Fibroblast of skin of back (primary cell): ENCODE measurements around the gene NKAIN4.
"Not testable (repeated sequence)": the region's sequence is repeated elsewhere in the genome, so short reads cannot be mapped to it uniquely, and the experiment has no call there.

Experiments used
- DNase-seq: peaks from one replicate; pipeline ENCODE4 v3.0.0-alpha.2; 2013

Gene NKAIN4

GRCh38 chr20:63255931-63256704 lies 1.9 kb upstream of the NKAIN4 start:
- DNase-seq: no peak

DNA sequence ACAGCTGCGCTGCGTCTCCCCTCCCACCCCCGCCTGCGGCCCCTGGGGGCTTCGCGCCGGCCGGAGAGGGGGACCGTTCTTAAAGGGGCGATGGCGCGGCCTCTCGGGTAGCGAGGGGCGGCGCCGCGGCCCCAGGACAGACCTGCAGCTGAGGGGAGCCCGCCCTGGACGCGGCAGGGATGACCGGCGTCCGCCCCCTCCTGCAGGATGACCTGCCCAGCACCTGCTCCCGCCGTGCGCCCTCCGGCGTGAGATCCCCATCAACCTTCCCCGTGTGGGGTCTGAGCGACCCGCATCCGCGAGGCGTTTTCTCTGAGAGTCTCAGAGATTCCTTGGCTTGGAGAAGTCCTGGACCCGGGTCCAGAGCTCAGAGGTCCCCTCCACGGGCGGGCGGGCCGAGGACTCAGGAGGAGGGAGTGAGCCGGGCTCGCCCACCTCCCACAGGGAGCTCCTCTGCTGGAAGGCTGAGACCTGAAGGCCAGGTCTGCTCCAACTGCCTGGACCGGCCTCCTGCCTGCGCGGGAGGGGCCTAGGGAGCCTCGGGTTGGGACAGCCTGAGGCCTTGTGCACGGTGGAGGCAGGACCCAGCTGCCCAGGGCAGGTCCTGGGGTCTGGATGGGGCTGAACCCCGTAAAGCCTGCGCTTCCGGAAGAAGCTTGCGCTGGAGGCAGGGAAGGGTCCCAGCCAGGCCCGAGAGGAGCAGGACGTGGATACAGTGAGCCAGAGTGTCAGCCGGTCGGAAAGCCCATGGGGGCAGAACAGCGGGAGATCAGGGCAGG lies 532 bp upstream of the NKAIN4 start:
- DNase-seq: no peak

DNA sequence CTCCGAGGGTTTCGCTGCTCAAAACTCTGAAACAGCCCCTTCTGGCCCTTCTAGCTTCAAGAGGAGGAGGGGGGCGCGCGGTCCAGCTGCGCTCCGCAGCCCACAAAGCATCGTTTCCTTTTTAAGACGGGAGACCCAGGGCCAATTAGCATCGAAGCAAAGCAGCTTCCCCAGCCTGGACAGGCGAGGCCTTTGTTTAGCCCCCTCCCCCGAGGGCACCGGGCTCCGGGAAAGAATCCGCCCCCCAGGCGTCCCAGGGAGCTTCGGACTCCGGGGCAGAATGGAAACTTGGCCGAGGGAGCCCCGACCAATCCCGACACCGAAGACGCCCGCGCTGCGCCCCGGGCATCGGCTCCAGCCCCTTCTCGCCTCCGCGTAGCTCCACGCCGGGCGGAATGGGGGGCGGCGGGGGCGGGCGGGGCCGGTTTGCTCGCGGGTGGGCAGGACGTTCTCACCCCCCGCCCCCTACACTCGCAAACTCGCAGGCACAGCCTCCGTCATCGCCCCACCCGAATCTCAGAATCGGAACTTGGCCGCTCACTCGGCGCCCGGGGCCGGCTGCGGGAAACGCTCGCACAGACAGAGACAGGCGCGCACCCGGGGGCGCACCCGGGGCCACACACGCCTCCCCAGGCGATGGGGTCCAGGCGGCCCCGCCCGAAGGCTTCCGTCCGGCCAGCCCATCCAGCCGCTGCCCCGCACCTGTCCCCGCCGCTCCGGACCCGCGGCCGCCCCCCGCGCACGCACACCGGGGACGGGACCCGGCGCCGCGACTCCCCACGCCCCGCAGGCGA lies 628 bp downstream of the NKAIN4 start:
- no peak for DNase-seq

- DNase-seq: no peak
Observed at GRCh38 chr20:63253065-63253437, 1.2 kb downstream of the NKAIN4 start.

DNA sequence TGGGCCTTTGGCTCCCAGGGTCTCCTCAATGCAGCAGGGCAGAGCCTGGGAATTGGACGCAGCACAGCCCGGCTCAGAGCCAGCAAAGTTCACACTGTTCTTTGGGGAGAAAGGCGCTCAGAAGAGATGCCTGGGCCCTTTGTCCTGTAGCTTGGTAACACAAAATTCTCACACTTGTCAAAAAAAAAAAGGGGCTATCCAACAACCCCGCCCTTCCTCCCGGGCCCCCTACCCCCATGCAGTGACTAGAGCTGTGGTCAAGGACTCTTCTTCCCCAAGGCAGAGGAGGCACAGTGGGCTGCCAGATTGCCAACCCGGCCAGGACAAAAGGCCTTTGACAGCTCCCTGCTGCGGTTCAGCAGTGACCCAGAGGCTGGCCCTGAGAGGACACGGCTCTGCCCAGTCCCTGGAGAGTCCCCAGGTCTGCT lies 2.0 kb downstream of the NKAIN4 start:
- DNase-seq: no peak

- not testable (repeated sequence) for DNase-seq
Observed at GRCh38 chr20:63251350-63251749, 2.9 kb downstream of the NKAIN4 start.

DNA sequence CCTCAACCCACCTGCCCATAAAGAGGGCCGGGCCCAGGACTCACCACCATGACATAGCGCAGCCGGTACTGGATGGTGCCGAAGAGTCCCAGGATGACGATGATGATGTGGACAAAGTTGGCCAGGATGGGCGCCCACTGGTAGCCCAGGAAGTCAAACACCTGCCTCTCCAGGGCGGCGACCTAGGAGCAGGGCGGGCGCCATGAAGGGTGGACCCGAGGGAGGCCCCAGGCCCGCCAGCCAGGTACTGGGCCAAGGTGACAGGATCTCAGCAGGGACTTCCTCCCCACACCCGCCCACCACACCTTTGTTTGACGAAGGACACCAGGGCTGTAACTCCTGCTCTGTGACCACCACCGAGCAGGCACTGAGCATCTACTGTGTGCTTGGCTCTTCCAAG lies 4.4 kb downstream of the NKAIN4 start:
- no peak for DNase-seq

DNA sequence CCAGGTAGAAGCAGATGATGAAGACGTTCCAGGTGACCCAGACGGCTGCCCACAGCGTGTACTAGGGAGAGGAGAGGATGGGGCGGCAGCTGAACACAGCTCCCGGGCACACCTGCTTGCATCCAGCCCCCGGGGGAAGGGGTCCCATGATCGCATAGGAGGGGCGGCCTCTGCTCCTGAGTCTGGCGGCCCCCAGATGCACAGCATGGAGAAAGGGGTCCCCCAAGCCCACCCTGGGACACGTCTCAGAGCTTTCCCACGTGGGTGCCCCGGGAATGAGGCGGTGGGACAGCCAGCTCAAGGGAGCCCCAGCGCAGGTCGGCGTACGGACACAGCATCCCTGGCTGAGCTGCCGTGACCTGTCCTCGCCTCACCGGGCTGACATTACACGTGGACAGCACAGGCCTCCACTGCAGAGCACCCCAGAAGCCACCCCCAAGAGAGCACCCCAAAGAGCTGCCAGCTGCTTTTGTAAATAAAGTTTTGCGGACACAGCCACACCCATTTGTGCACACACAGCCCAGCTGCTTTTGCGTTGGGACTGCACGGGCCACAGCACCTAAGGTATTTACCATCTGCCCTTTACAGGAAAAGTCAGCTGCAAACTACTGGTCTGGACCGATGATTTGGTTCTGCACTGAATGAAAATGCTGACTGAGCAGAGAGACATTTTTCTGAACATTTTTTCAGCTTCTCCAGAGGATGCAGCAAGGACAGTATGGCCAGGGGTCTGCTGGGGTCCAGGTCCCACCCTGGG lies 5.2 kb downstream of the NKAIN4 start:
- DNase-seq: no peak

- DNase-seq: no peak
Observed at GRCh38 chr20:63247671-63248228, 6.5 kb downstream of the NKAIN4 start.

DNA sequence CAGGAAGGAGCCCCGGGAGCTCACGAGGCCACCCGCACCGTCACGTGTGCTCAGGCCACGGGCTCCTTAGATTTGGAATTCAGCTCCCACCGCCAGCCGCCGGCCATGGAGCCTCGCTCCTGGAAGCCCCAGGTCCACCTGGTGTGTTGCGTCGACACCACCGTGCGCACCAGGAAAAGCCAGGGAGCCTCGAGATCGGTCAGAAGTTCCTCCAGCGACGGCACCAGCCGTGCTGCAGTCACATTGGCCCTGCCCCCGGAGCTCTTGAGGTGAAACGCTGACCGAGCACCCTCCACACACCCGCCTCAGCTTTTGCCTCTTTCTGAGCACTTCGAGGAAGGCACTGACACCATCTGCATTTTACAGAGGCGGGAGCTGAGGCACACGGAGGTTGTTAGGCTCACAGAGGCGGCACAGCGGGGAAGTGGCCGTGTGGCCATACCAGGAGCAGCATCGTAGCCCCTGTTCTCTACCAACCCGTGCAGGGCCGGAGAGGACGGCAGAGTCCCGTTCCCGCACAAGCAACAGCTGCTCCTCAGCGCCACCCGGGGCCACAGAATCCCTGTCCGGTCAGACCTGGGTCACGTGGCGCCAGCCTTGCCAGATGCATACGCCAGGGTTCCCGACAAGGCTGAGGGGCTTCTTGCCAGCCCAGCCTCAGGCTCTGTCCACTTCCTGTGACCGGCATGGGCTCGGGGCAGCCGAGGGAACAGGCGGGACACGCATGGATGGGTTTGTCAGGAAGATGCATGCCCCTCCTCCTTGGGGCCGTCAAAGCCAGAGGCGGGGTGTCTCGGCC lies 7.6 kb downstream of the NKAIN4 start:
- no peak for DNase-seq

- DNase-seq: no peak
Observed at GRCh38 chr20:63244468-63244867, 9.8 kb downstream of the NKAIN4 start.

- DNase-seq: no peak
Observed at GRCh38 chr20:63243604-63244247, 10.5 kb downstream of the NKAIN4 start.

- DNase-seq: no peak
Observed at GRCh38 chr20:63242736-63243135, 11.5 kb downstream of the NKAIN4 start.

DNA sequence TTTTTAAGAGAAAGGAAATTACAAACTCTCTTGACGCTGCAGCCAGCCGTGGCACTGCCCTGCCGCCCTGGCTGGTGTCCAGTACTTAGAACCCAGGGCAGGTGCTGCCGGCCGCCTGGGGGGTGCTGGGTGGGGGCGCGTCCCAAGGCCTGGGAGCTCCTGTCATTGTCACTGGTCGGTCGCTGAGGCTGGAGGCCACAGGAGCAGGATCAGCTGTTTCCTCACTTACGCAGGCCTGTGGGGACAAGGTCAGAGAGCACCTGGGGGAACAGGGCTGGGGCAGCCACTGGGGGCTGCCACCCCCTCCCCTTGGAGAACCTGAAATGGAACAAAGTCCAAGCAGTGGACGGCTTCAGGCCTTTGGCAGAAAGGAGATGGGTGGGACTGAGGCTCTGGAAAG lies 13.0 kb downstream of the NKAIN4 start:
- no peak for DNase-seq

DNA sequence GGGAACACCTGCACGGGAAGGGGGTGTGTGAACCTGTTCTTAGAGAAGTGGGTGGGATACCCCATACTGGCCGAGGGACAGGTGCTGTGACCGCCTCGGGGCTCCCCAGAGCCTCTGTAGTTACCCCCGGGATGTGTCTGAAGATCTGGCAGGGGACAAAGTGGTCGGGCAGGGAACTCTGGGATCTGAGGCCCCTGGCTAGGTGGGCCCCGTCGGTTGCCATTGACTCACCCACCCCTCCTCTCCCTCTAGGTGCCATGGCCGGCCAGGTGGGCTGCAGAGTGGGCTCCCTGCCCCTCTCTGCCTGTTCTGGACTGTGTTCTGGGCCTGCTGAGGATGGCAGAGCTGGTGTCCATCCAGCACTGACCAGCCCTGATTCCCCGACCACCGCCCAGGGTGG lies 14.3 kb downstream of the NKAIN4 start:
- DNase-seq: no peak

DNA sequence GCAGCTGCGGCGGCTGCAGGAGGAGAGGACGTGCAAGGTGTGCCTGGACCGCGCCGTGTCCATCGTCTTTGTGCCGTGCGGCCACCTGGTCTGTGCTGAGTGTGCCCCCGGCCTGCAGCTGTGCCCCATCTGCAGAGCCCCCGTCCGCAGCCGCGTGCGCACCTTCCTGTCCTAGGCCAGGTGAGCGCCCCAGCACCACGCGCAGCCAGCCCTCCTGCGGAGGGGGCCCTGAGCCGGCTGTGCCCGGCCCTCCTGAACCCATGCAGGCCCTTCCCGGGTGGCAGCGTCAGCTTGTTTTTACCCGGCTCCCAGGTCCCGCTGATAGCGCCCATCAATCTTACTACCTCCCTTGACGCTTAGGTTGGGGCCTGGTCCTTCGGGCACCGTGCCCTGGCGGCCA lies 14.8 kb downstream of the NKAIN4 start:
- no peak for DNase-seq

GRCh38 chr20:63238514-63239125 lies 15.6 kb downstream of the NKAIN4 start:
- DNase-seq: peak; percentile 60

GRCh38 chr20:63238031-63238430 lies 16.2 kb downstream of the NKAIN4 start:
- DNase-seq: no peak

DNA sequence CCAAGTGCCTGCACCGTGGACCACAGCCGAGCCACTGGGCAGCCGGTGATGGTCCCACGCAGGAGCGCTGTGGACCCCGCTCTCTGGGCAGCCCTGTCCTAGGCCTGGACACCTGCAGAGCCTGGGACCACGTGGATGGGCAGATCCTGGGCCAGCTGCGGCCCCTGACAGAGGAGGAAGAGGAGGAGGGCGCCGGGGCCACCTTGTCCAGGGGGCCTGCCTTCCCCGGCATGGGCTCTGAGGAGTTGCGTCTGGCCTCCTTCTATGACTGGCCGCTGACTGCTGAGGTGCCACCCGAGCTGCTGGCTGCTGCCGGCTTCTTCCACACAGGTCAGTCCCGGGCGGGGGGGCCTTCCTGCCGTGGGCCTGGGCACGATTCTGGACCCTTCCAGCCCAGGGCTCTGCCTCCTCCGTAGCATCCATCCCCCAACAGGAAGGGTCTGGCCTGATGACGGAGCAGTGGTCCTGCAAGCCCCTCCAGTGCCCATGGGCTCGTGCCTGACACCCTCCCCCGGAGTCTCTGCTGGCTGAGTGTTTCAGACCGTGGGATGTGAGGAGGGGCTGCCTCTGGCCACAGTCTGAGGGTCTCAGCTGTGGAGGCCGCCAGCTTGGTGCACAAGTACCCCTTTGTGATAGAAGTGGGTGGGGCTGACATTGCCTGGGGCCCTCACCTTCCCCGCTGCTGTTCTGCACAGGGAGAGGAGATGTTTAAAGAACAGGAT lies 18.0 kb downstream of the NKAIN4 start:
- no peak for DNase-seq
